Measurements from ENCODE around the gene SPECC1L.

DNA sequence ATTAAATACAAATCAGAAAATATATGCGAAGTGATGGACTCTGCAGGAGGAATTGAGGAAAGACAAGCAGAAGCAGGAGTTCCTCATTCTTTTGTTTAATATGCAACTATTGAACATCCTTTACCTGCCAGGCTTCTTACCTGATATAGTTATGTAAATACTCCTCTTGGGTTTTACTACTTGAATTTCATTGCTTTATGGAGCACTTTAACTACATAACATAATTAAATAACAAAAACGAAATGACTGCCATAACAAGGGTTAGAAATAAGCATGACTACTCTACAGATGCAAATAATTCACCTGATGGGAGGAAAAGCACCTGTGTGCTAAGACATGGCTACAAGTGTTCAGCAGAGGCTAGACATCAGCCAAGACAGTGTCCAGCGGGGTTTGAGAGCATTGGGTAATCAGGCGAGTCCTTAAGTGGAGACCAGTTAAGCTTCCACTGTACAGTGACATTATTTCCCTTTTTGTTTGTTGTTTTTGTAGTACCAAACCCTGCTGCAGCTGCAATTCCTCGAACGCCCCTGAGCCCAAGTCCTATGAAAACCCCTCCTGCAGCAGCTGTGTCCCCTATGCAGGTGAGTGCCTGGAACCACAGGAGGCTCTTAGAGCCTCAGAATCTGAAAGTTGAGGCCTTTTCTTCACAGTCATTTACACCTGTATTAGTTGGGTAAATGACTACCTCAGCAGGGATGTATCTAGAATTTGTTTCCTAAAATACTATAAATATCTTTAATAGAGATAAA, 67.4 kb downstream of the SPECC1L start:
- TF ChIP-seq, protein P1, sequence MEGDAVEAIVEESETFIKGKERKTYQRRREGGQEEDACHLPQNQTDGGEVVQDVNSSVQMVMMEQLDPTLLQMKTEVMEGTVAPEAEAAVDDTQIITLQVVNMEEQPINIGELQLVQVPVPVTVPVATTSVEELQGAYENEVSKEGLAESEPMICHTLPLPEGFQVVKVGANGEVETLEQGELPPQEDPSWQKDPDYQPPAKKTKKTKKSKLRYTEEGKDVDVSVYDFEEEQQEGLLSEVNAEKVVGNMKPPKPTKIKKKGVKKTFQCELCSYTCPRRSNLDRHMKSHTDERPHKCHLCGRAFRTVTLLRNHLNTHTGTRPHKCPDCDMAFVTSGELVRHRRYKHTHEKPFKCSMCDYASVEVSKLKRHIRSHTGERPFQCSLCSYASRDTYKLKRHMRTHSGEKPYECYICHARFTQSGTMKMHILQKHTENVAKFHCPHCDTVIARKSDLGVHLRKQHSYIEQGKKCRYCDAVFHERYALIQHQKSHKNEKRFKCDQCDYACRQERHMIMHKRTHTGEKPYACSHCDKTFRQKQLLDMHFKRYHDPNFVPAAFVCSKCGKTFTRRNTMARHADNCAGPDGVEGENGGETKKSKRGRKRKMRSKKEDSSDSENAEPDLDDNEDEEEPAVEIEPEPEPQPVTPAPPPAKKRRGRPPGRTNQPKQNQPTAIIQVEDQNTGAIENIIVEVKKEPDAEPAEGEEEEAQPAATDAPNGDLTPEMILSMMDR (IDR thresholded peaks at IDR 0.05; ENCODE audit: borderline replicate concordance, extremely low read depth, low read length, poor library complexity, severe bottlenecking): no peak
- no peak for TF ChIP-seq EZH2 (IDR thresholded peaks at IDR 0.05; ENCODE audit: borderline replicate concordance, low read depth, low read length, severe bottlenecking)
